HUES64 (cell line): ENCODE results near the gene CERK.
A peak's percentile ranks its signal among the peaks of the same experiment; 100 is the strongest.

ENCODE experiments used
- H3K27ac ChIP-seq: 2 replicates; pipeline ENCODE4 v1.7.0; 2013; ENCODE audit warnings: low read depth, low read length, inconsistent platforms
- H3K27me3 ChIP-seq: 2 replicates; pipeline ENCODE4 v1.6.1; 2013; ENCODE audit warnings: mild to moderate bottlenecking, low read length; ENCODE audit not compliant: insufficient read depth
- H3K36me3 ChIP-seq: 2 replicates; pipeline ENCODE4 v1.6.1; 2013; ENCODE audit warnings: mild to moderate bottlenecking, low read length; ENCODE audit not compliant: insufficient read depth
- H3K4me1 ChIP-seq: 2 replicates; pipeline ENCODE4 v1.6.1; 2013; ENCODE audit warnings: mild to moderate bottlenecking, low read length, moderate library complexity; ENCODE audit not compliant: insufficient read depth
- H3K4me3 ChIP-seq: 2 replicates; pipeline ENCODE4 v1.5.1; 2013; ENCODE audit warnings: mild to moderate bottlenecking, low read length, moderate library complexity
- H3K9ac ChIP-seq: 2 replicates; pipeline ENCODE4 v1.6.1; 2013; ENCODE audit warnings: mild to moderate bottlenecking, low read depth, low read length
- H3K9me3 ChIP-seq: 2 replicates; pipeline ENCODE4 v1.6.1; 2013; ENCODE audit warnings: low read depth, low read length; ENCODE audit not compliant: insufficient read depth
- WGBS: fragments of 150-250, 120-280 bp; methylation state at CpG from one replicate; pipeline ENCODE4 v1.1.7; 2013; ENCODE audit warnings: missing lambda C conversion rate; 5-methylcytosine and 5-hydroxymethylcytosine counted together

CERK gene

GRCh38 chr22:46764140-46764680 lies 26.2 kb upstream of the CERK start:
- Histone ChIP-seq H3K36me3 (peaks cover 17% of the 10 kb centered on the region), H3K9me3 (no peaks in the 10 kb centered on the region), H3K4me3 (no peak overlapping the region), H3K9ac (no peak overlapping the region), H3K27ac (no peak overlapping the region), H3K4me1 (peaks cover 3% of the 10 kb centered on the region; the same call in 1 of the 2 replicates), H3K27me3 (no peaks in the 10 kb centered on the region)
- WGBS: 94% methylated on average over 6 of the region's 6 CpGs

GRCh38 chr22:46763051-46763705 lies 25.1 kb upstream of the CERK start:
- Histone ChIP-seq H3K36me3 (peaks cover 17% of the 10 kb centered on the region), H3K9me3 (no peaks in the 10 kb centered on the region), H3K27ac (peak overlapping the region; percentile 65), H3K9ac (peak overlapping the region; percentile 87), H3K4me1 (peaks cover 3% of the 10 kb centered on the region; the same call in 1 of the 2 replicates), H3K27me3 (no peaks in the 10 kb centered on the region), H3K4me3 (peak overlapping the region; percentile 75)
- WGBS: 26% methylated on average over 12 of the region's 13 CpGs

GRCh38 chr22:46762238-46763050 lies 24.4 kb upstream of the CERK start, which contains the start of gene TBC1D22A:
TBC1D22A (plus strand) TSS chr22:46762650; CDS start chr22:46762787, 137 bp downstream.
- peak within 1 kb of the TSS; percentile 75 for H3K4me3 ChIP-seq
- no peaks in the 10 kb centered on the region for H3K9me3 ChIP-seq
- H3K4me1 ChIP-seq: peaks cover 3% of the 10 kb centered on the region; the same call in 1 of the 2 replicates
- WGBS: under 1% methylated on average over 66 of the region's 66 CpGs
- H3K27me3 ChIP-seq: no peaks in the 10 kb centered on the region
- peak within 1 kb of the TSS; percentile 87 for H3K9ac ChIP-seq
- peak within 1 kb of the TSS; percentile 86 for H3K27ac ChIP-seq
- H3K36me3 ChIP-seq: peaks cover 17% of the 10 kb centered on the region

DNA sequence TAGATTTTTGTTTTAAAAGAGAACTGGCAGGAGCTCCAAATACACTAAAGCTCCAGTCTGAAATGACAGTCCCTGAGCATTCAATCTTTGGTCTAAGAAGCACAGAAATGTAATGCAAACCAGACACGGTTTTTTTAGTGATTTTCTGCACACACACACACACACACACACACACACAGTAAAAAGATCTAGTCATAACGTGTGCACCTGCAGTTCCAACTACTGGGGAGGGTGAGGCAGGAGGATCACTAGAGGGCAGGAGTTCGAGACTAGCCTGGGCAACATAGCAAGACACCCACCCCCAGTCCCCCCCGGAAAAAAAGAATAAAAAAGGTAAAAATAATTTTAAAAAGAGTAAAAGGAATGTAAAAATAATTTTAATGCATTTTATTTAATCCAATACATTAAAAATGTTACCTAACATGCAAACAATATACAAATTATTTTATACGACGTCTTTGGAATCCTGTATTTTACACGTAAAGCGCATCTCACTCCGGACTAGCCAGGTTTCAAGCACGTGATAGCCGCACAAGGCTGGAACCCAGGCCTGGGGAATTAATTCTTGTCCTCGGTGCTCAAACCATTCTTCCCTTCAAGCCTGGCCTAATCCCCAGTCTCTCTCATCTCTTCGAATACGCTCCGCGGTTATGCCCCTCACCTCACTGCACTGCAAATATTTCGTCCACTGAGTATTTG lies 23.6 kb upstream of the CERK start:
- H3K27ac ChIP-seq: peak overlapping the region; percentile 86
- H3K9ac ChIP-seq: peak overlapping the region; percentile 87
- no peaks in the 10 kb centered on the region for H3K27me3 ChIP-seq
- H3K9me3 ChIP-seq: peaks cover 7% of the 10 kb centered on the region
- WGBS: 4% methylated on average over 14 of the region's 17 CpGs
- peak overlapping the region; percentile 75 for H3K4me3 ChIP-seq
- H3K4me1 ChIP-seq: peaks cover 3% of the 10 kb centered on the region; the same call in 1 of the 2 replicates
- H3K36me3 ChIP-seq: peaks cover 19% of the 10 kb centered on the region

- peaks cover 14% of the 10 kb centered on the region for H3K9me3 ChIP-seq
- H3K4me3 ChIP-seq: peak overlapping the region; percentile 75
- H3K36me3 ChIP-seq: peaks cover 19% of the 10 kb centered on the region
- H3K4me1 ChIP-seq: peaks cover 3% of the 10 kb centered on the region; the same call in 1 of the 2 replicates
- 90% methylated on average over 6 of the region's 6 CpGs for WGBS
- H3K9ac ChIP-seq: 0 out of 2 replicates have a peak overlapping the region, but pooled peaks have one; percentile 87
- no peak overlapping the region for H3K27ac ChIP-seq
- H3K27me3 ChIP-seq: no peaks in the 10 kb centered on the region
Measured at GRCh38 chr22:46761017-46761416, 23.0 kb upstream of the CERK start.

DNA sequence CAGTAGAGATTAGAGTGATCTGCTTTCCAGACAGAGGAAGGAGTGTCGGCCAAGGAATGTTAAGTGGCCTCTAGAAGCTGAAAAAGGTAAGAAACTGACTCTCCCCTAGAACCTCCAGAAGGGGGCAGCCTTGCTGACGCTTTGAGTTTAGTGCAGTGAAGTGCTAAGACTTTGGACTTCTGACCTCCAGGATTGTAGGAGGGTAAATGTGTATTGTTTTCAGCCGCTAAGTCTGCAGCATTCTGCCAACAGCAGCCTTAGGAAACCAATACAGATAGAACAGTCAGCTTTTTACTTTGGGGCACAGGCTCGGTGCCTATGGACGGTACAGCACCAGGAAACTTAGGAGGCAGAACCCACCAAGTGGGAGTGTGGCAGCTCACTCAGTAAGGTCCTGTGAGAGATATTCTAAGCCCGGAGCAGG lies 20.8 kb upstream of the CERK start:
- Histone ChIP-seq H3K27ac (no peak overlapping the region; the same call in 1 of the 2 replicates), H3K36me3 (peaks cover 16% of the 10 kb centered on the region), H3K9ac (no peak overlapping the region), H3K9me3 (peaks cover 26% of the 10 kb centered on the region), H3K27me3 (no peaks in the 10 kb centered on the region), H3K4me3 (no peak overlapping the region), H3K4me1 (peaks cover 3% of the 10 kb centered on the region; the same call in 1 of the 2 replicates)
- WGBS: 58% methylated on average over 6 of the region's 6 CpGs

- WGBS: 92% methylated on average over 1 of the region's 1 CpG
- peaks cover 26% of the 10 kb centered on the region for H3K9me3 ChIP-seq
- no peak overlapping the region for H3K9ac ChIP-seq
- H3K27ac ChIP-seq: no peak overlapping the region
- H3K36me3 ChIP-seq: peaks cover 16% of the 10 kb centered on the region
- no peak overlapping the region for H3K4me3 ChIP-seq
- no peaks in the 10 kb centered on the region for H3K27me3 ChIP-seq
- no peaks in the 10 kb centered on the region for H3K4me1 ChIP-seq
Measured at GRCh38 chr22:46758121-46758520, 20.1 kb upstream of the CERK start.

GRCh38 chr22:46757104-46757503 lies 19.1 kb upstream of the CERK start:
- WGBS: 93% methylated on average over 2 of the region's 2 CpGs
- Histone ChIP-seq H3K9ac (no peak overlapping the region), H3K27me3 (no peaks in the 10 kb centered on the region), H3K4me3 (no peak overlapping the region), H3K36me3 (peaks cover 16% of the 10 kb centered on the region), H3K27ac (no peak overlapping the region), H3K4me1 (no peaks in the 10 kb centered on the region), H3K9me3 (peaks cover 26% of the 10 kb centered on the region)

GRCh38 chr22:46756097-46756496 lies 18.0 kb upstream of the CERK start:
- H3K27ac ChIP-seq: no peak overlapping the region
- H3K36me3 ChIP-seq: peaks cover 14% of the 10 kb centered on the region
- H3K4me1 ChIP-seq: no peaks in the 10 kb centered on the region
- 82% methylated on average over 1 of the region's 1 CpG for WGBS
- H3K9ac ChIP-seq: no peak overlapping the region
- no peak overlapping the region for H3K4me3 ChIP-seq
- H3K27me3 ChIP-seq: no peaks in the 10 kb centered on the region
- peaks cover 26% of the 10 kb centered on the region for H3K9me3 ChIP-seq

DNA sequence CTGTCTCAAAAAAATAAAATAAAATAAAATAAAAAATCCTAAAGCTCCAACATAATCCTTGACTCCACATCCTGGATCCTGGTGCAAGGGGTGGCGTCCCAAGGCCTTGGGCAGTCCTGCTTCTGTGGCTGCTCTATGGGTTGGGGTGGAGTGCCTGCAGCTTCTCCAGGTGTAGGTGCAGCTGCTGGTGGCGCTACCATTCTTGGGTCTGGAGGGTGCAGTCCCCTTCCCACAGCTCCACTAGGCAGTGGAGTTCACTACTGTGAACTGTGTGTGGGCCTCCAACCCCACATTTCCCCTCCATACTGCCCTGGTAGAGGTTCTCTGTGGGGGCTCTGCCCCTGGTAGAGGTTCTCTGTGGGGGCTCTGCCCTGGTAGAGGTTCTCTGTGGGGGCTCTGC lies 17.5 kb upstream of the CERK start:
- Histone ChIP-seq H3K9me3 (peaks cover 26% of the 10 kb centered on the region), H3K4me1 (no peaks in the 10 kb centered on the region), H3K4me3 (no peak overlapping the region), H3K9ac (no peak overlapping the region), H3K27me3 (no peaks in the 10 kb centered on the region), H3K36me3 (peaks cover 9% of the 10 kb centered on the region), H3K27ac (no peak overlapping the region)
- 100% methylated on average over 1 of the region's 2 CpGs for WGBS
